ENCODE results near the gene FCRL4.

DNA sequence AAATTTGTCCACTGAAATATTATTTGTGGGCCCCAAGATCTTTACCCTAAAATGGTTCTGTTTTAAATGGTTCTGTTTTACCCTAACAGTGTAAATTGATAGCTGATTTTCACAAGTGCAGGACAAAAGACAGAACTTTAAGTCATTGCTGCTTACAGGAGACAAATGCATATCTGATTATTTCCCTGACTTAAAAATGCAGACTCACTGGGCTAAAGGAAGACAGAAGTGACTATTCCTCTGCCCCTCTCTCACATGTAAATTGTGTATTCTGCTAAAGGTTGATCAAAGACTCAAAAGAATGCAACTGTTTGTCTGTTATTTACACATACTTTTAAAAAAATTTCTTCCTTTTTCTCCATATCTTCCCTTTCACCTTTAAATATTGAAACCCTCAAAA is 58.3 kb downstream of the FCRL4 start:
- TF ChIP-seq, protein P1, sequence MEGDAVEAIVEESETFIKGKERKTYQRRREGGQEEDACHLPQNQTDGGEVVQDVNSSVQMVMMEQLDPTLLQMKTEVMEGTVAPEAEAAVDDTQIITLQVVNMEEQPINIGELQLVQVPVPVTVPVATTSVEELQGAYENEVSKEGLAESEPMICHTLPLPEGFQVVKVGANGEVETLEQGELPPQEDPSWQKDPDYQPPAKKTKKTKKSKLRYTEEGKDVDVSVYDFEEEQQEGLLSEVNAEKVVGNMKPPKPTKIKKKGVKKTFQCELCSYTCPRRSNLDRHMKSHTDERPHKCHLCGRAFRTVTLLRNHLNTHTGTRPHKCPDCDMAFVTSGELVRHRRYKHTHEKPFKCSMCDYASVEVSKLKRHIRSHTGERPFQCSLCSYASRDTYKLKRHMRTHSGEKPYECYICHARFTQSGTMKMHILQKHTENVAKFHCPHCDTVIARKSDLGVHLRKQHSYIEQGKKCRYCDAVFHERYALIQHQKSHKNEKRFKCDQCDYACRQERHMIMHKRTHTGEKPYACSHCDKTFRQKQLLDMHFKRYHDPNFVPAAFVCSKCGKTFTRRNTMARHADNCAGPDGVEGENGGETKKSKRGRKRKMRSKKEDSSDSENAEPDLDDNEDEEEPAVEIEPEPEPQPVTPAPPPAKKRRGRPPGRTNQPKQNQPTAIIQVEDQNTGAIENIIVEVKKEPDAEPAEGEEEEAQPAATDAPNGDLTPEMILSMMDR (IDR thresholded peaks at IDR 0.05), result no peak
- TF ChIP-seq EZH2phosphoT487 (IDR thresholded peaks at IDR 0.05) (no peak), EZH2 (IDR thresholded peaks at IDR 0.05) (no peak)
